Vagina (tissue), 2 donors: ENCODE data around the gene YWHAB.

Source experiments
- POLR2A ChIP-seq, 2 donors: fragments of 450-650 bp; IDR thresholded peaks; one replicate each; pipeline ENCODE4 v1.6.1; 2017; ENCODE audit warnings: antibody characterized with exemption in 2 of 2, mild to moderate bottlenecking in 2 of 2, moderate library complexity in 2 of 2
- TF ChIP-seq, protein P1 (sequence below), 3 experiments: fragments of 450-650 bp in 2 of 3; fragments of 200-600 bp in 1 of 3; sonication (generic) in 1 of 3; IDR thresholded peaks; one replicate each; pipeline ENCODE4 v1.5.1; 2017 to 2019; ENCODE audit warnings: antibody characterized with exemption in 3 of 3, mild to moderate bottlenecking in 2 of 3, moderate library complexity in 2 of 3

GRCh38 chr20:44918342-44918741 lies 32.8 kb downstream of the YWHAB start:
- TF ChIP-seq, protein P1, sequence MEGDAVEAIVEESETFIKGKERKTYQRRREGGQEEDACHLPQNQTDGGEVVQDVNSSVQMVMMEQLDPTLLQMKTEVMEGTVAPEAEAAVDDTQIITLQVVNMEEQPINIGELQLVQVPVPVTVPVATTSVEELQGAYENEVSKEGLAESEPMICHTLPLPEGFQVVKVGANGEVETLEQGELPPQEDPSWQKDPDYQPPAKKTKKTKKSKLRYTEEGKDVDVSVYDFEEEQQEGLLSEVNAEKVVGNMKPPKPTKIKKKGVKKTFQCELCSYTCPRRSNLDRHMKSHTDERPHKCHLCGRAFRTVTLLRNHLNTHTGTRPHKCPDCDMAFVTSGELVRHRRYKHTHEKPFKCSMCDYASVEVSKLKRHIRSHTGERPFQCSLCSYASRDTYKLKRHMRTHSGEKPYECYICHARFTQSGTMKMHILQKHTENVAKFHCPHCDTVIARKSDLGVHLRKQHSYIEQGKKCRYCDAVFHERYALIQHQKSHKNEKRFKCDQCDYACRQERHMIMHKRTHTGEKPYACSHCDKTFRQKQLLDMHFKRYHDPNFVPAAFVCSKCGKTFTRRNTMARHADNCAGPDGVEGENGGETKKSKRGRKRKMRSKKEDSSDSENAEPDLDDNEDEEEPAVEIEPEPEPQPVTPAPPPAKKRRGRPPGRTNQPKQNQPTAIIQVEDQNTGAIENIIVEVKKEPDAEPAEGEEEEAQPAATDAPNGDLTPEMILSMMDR (IDR thresholded peaks at IDR 0.05): no peak
- no peak for TF ChIP-seq POLR2A (IDR thresholded peaks at IDR 0.05)
